ENCODE data around the gene SHB.
"Not testable (repeated sequence)": the region's sequence is repeated elsewhere in the genome, so short reads cannot be mapped to it uniquely, and the experiment has no call there.

SHB gene

GRCh38 chr9:37913480-37914153, 155.4 kb downstream of the SHB start:
- no peak for DNase-seq

- DNase-seq: no peak
These were observed 157.8 kb downstream of the SHB start for GRCh38 chr9:37911271-37911681.

GRCh38 chr9:37910271-37910670, 158.8 kb downstream of the SHB start:
- DNase-seq: no peak

- DNase-seq: not testable (repeated sequence)
These were observed 159.2 kb downstream of the SHB start for GRCh38 chr9:37909836-37910235.

GRCh38 chr9:37909326-37909725, 159.7 kb downstream of the SHB start:
- no peak for DNase-seq

- DNase-seq: no peak
These were observed 160.3 kb downstream of the SHB start for GRCh38 chr9:37908698-37909186.

- no peak for DNase-seq
These were observed 160.7 kb downstream of the SHB start for GRCh38 chr9:37908283-37908682.

GRCh38 chr9:37906312-37907239, 162.5 kb downstream of the SHB start:
- DNase-seq: no peak

GRCh38 chr9:37905776-37906175, 163.3 kb downstream of the SHB start:
- DNase-seq: no peak

GRCh38 chr9:37905131-37905505, 163.9 kb downstream of the SHB start:
- no peak for DNase-seq

GRCh38 chr9:37904445-37905130, 164.4 kb downstream of the SHB start:
- DNase-seq: no peak

GRCh38 chr9:37903647-37904444, 165.2 kb downstream of the SHB start, which contains the start of gene SLC25A51:
TSS of gene SLC25A51 (minus strand) at chr9:37904127. CDS start at chr9:37888550, 15,577 bp downstream.
- DNase-seq: peak; percentile 56

GRCh38 chr9:37902796-37903646, 166.0 kb downstream of the SHB start:
- no peak for DNase-seq

- DNase-seq: no peak
These were observed 166.9 kb downstream of the SHB start for GRCh38 chr9:37902131-37902530.

- DNase-seq: no peak
These were observed 170.0 kb downstream of the SHB start for GRCh38 chr9:37899041-37899440.

GRCh38 chr9:37897665-37898064, 171.4 kb downstream of the SHB start:
- no peak for DNase-seq

- DNase-seq: no peak
These were observed 177.0 kb downstream of the SHB start for GRCh38 chr9:37892063-37892462.

GRCh38 chr9:37891042-37891441, 178.0 kb downstream of the SHB start:
- not testable (repeated sequence) for DNase-seq

- DNase-seq: no peak
These were observed 179.5 kb downstream of the SHB start for GRCh38 chr9:37889536-37889935.

- DNase-seq: not testable (repeated sequence)
These were observed 180.9 kb downstream of the SHB start for GRCh38 chr9:37887977-37888583.

GRCh38 chr9:37880916-37881479, 188.0 kb downstream of the SHB start:
- DNase-seq: no peak
